Naive thymus-derived CD4-positive, alpha-beta T cell (primary cell): ENCODE results near the gene HMG20A. TPM values are rescaled to one million over a fixed set of nuclear protein-coding genes. Genes with fewer than 3 reads are reported as not detected.

Experiments
- ATAC-seq: fragments of 150-1000 bp; cut with Tn5 transposase; 2 replicates; pipeline ENCODE4 v1.10.0; 2021; ENCODE audit warnings: mild to moderate bottlenecking, moderate library complexity
- CTCF ChIA-PET: fragments of 350-600 bp; sonication (Branson Sonifier 250); formaldehyde crosslinking; loops from one replicate; lab custom pipeline; 2021; ENCODE audit warnings: antibody characterized with exemption; lab: Charles Lee
- POLR2A ChIA-PET: fragments of 350-600 bp; sonication (Branson Sonifier 250); formaldehyde crosslinking; loops from one replicate; lab custom pipeline; 2021; ENCODE audit warnings: antibody characterized with exemption, inconsistent platforms; lab: Charles Lee
- DNase-seq, 9 donors: peaks; one replicate each; pipeline versions ENCODE4 v3.0.0 to v3.0.0-alpha.2; 2020 to 2022; ENCODE audit warnings: mixed read lengths in 1 of 9
- H3K27ac ChIP-seq: one replicate; pipeline ENCODE4 v1.7.0; 2013; ENCODE audit warnings: mild to moderate bottlenecking, low read depth, low read length, moderate library complexity
- H3K27me3 ChIP-seq, 2 donors: one replicate each; pipeline ENCODE4 v1.7.0; 2013; ENCODE audit warnings: low read length in 2 of 2, mild to moderate bottlenecking in 2 of 2, moderate library complexity in 2 of 2; ENCODE audit not compliant: control insufficient read depth in 2 of 2, insufficient read depth in 2 of 2
- H3K36me3 ChIP-seq, 3 experiments: 1 replicate in 2 of 3; 2 replicates in 1 of 3; pipeline ENCODE4 v1.7.0; 2013; ENCODE audit warnings: low read length in 3 of 3, mild to moderate bottlenecking in 3 of 3, moderate library complexity in 1 of 3; ENCODE audit not compliant: insufficient read depth in 3 of 3, control insufficient read depth in 2 of 3
- H3K4me1 ChIP-seq, 2 donors: one replicate each; pipeline ENCODE4 v1.7.0; 2013; ENCODE audit warnings: low read length in 2 of 2, mild to moderate bottlenecking in 2 of 2, moderate library complexity in 1 of 2; ENCODE audit not compliant: control insufficient read depth in 2 of 2, insufficient read depth in 2 of 2
- H3K4me3 ChIP-seq: 2 replicates; pipeline ENCODE4 v1.7.0; 2013; ENCODE audit warnings: mild to moderate bottlenecking, low read length
- H3K9me3 ChIP-seq, 3 experiments: 1 replicate in 2 of 3; 2 replicates in 1 of 3; pipeline ENCODE4 v1.7.0; 2013; ENCODE audit warnings: low read length in 3 of 3; ENCODE audit not compliant: control insufficient read depth in 2 of 3
- H3K27ac Mint-ChIP-seq, 9 donors: one replicate each; pipeline ENCODE4 v1.8.0; 2020 to 2022; ENCODE audit warnings: mixed read lengths in 9 of 9, mild to moderate bottlenecking in 8 of 9, moderate library complexity in 5 of 9, inconsistent platforms in 2 of 9
- H3K27me3 Mint-ChIP-seq, 5 donors: one replicate each; pipeline ENCODE4 v1.8.0; 2021 to 2022; ENCODE audit warnings: mixed read lengths in 5 of 5, mild to moderate bottlenecking in 1 of 5
- H3K36me3 Mint-ChIP-seq, 5 donors: one replicate each; pipeline ENCODE4 v1.8.0; 2020 to 2022; ENCODE audit warnings: mixed read lengths in 5 of 5, mild to moderate bottlenecking in 3 of 5, inconsistent platforms in 1 of 5
- H3K4me1 Mint-ChIP-seq, 7 donors: one replicate each; pipeline ENCODE4 v1.8.0; 2020 to 2022; ENCODE audit warnings: mixed read lengths in 7 of 7, mild to moderate bottlenecking in 3 of 7, inconsistent platforms in 1 of 7
- H3K4me3 Mint-ChIP-seq, 10 donors: one replicate each; pipeline ENCODE4 v1.8.0; 2020 to 2022; ENCODE audit warnings: mild to moderate bottlenecking in 10 of 10, mixed read lengths in 10 of 10, moderate library complexity in 6 of 10, inconsistent platforms in 2 of 10
- H3K9me3 Mint-ChIP-seq, 11 donors: one replicate each; pipeline ENCODE4 v1.8.0; 2020 to 2022; ENCODE audit warnings: mixed read lengths in 11 of 11, mild to moderate bottlenecking in 4 of 11, inconsistent platforms in 1 of 11, moderate library complexity in 1 of 11
- intact Hi-C, 2 donors: fragments of 100-400 bp; cut with micrococcal nuclease; formaldehyde crosslinking; loops; one replicate each; pipeline ENCODE4 v1.15.1; 2023
- polyA plus RNA-seq, 2 donors: library from polyadenylated mRNA; unstranded; fragments of 300-500 nt; fragmentation: Illumina TruSeq; gene quantifications; one replicate each; pipeline ENCODE4 v1.2.3, GENCODE V29; 2021
- total RNA-seq, 6 experiments: library from RNA in 5 of 6; stranded (reverse) in 5 of 6; gene quantifications; 1 replicate in 5 of 6; 2 replicates in 1 of 6; pipeline ENCODE4 v1.2.3 and lab custom pipeline; 2021 to 2026

Gene HMG20A
- total and polyA plus RNA-seq, 7 experiments from 2014 or later = 26.9 to 61.1 (median 38.4) TPM

DNA sequence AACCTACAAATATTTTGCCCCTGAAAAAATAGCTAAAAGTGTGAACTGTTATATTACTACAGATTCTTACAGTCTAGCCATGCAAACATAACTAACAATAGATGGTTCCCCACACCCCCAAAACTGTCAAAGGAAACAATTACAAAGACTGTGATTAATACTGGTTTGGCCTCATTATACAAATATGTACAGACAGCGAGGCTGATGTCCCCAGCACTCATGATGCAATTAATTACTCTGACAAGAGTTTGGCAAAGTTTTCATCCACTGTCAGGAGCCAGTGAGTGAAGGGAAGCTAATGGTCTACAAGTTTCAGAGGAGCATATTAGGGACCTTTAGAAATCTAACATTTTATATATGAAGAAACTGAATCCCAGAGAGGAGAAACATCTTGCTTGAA, 61.0 kb downstream of the HMG20A start:
- ATAC-seq (no peak), DNase-seq (no peak)
- Histone ChIP-seq H3K9me3 (no peaks in the 10 kb centered on the region), H3K27ac (no peak overlapping the region), H3K36me3 (peaks cover 0 to 65% (median 4%) of the 10 kb centered on the region in 3 experiments), H3K27me3 (no peaks in the 10 kb centered on the region), H3K4me3 (no peak overlapping the region), H3K4me1 (no peaks in the 10 kb centered on the region)
- ChIA-PET POLR2A (no interaction called here), CTCF (interaction anchor here (1.5 kb wide), 1 partner anchor 16 kb away, joined by 5 read pairs; no protein-coding TSS in a partner anchor)
- intact Hi-C loops = no loop called here
- H3K9me3 Mint-ChIP-seq = peaks cover 0 to 1% (median 0%) of the 10 kb centered on the region in 11 donors
- peaks cover 0 to 11% (median 5%) of the 10 kb centered on the region in 7 donors for H3K4me1 Mint-ChIP-seq
- H3K36me3 Mint-ChIP-seq = peaks cover 0 to 61% (median 27%) of the 10 kb centered on the region in 5 donors
- no peak overlapping the region for H3K4me3 Mint-ChIP-seq
- no peaks in the 10 kb centered on the region for H3K27me3 Mint-ChIP-seq
- H3K27ac Mint-ChIP-seq = peak overlapping the region in 3 of 9 donors; percentile 6 to 73 (median 45)

- ATAC-seq = no peak
- Mint-ChIP-seq H3K36me3 (peaks cover 0 to 56% (median 31%) of the 10 kb centered on the region in 5 donors), H3K4me1 (peaks cover 4 to 19% (median 14%) of the 10 kb centered on the region in 7 donors), H3K27me3 (no peaks in the 10 kb centered on the region), H3K27ac (peak overlapping the region in 3 of 9 donors; percentile 3 to 22 (median 9)), H3K4me3 (no peak overlapping the region), H3K9me3 (peaks cover 0 to 1% (median 0%) of the 10 kb centered on the region in 11 donors)
- CTCF ChIA-PET = interaction anchor here (0.7 to 1.6 kb wide), 4 partner anchors 15 to 364 kb away, joined by 3 to 5 read pairs (median 4); no protein-coding TSS in a partner anchor
- no peak overlapping the region for H3K27ac ChIP-seq
- no peaks in the 10 kb centered on the region for H3K9me3 ChIP-seq
- peaks cover 0 to 7% of the 10 kb centered on the region in 2 donors for H3K4me1 ChIP-seq
- H3K27me3 ChIP-seq = no peaks in the 10 kb centered on the region
- POLR2A ChIA-PET = no interaction called here
- H3K4me3 ChIP-seq = no peak overlapping the region
- intact Hi-C loops = no loop called here
- no peak for DNase-seq
- peaks cover 0 to 63% (median 4%) of the 10 kb centered on the region in 3 experiments for H3K36me3 ChIP-seq
Observed at GRCh38 chr15:77482570-77482969, 61.9 kb downstream of the HMG20A start.

DNA sequence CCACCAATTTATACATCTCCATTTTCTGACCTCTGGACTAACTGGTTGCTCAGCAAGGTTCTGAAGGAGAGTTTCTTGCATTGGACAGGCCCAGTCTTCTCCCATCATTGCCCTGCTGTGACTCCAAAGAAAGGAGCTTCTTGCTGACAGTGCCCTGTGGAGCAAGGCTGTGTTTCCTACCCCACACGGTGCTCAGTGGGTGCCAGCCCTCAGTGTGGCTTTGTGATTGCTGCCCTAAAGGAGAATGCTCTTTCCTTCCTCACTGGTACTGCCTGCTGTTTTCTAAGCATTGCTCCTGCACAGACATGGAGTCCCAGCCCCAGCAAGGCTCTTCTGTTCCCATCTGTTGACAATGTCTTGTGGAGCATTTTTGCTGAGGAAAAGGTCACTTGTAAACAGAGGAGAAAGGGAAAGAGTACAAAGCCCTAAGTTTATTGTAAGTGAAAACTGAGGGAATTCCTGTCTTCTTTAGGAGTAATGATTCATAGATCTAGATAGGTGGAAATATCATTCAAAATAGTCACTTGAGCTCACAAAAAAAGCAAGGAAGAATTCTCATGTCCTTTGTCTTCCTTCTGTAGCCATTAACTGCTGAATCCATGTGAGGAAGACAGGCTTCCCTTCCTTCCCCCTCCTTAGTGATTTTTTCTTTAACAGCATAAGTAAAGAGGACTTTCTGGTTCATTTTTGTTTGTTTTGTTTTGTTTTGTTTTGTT, 62.9 kb downstream of the HMG20A start:
- Mint-ChIP-seq H3K36me3 (peaks cover 0 to 48% (median 25%) of the 10 kb centered on the region in 5 donors), H3K4me1 (peaks cover 8 to 25% (median 21%) of the 10 kb centered on the region in 7 donors), H3K27ac (peak overlapping the region in 7 of 9 donors; percentile 5 to 37 (median 27)), H3K9me3 (peaks cover 0 to 1% (median 0%) of the 10 kb centered on the region in 11 donors), H3K27me3 (no peaks in the 10 kb centered on the region), H3K4me3 (no peak overlapping the region)
- ChIA-PET CTCF (interaction anchor here (1.6 kb wide), 1 partner anchor 365 kb away, joined by 4 read pairs; no protein-coding TSS in a partner anchor), POLR2A (no interaction called here)
- Histone ChIP-seq H3K4me3 (no peak overlapping the region), H3K27ac (no peak overlapping the region), H3K4me1 (peaks cover 0 to 11% of the 10 kb centered on the region in 2 donors), H3K9me3 (no peaks in the 10 kb centered on the region), H3K27me3 (no peaks in the 10 kb centered on the region), H3K36me3 (peaks cover 0 to 53% (median 4%) of the 10 kb centered on the region in 3 experiments)
- intact Hi-C loops = no loop called here
- ATAC-seq (no peak), DNase-seq (no peak)

DNA sequence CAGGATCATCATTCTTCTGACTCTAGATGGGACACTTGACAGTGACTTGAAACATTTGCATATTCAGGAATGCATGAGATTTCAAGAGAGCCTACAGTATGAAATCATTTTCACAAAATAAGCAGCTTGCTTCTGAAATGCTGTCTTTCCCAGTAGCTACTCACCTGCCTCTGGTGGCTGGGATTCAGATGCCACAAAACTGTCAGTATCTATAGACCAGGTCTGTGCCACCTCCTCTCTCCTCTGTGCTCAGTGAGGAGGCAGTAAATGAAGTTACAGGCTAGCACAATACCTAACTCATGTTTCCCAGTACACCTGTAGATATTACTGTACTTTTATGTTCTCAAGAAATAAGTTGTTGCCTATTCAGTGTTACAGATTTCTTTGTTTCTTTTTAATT, 64.3 kb downstream of the HMG20A start:
- H3K27ac Mint-ChIP-seq = peak overlapping the region in 8 of 9 donors; percentile 12 to 63 (median 25)
- H3K4me1 ChIP-seq = peaks cover 0 to 11% of the 10 kb centered on the region in 2 donors
- no peak overlapping the region for H3K4me3 ChIP-seq
- ATAC-seq = no peak
- H3K4me3 Mint-ChIP-seq = no peak overlapping the region
- no peaks in the 10 kb centered on the region for H3K27me3 Mint-ChIP-seq
- H3K9me3 ChIP-seq = no peaks in the 10 kb centered on the region
- CTCF ChIA-PET = no interaction called here
- no peak overlapping the region for H3K27ac ChIP-seq
- POLR2A ChIA-PET = no interaction called here
- no peaks in the 10 kb centered on the region for H3K27me3 ChIP-seq
- peaks cover 0 to 37% (median 16%) of the 10 kb centered on the region in 5 donors for H3K36me3 Mint-ChIP-seq
- H3K36me3 ChIP-seq = peaks cover 0 to 39% (median 2%) of the 10 kb centered on the region in 3 experiments
- peaks cover 8 to 26% (median 20%) of the 10 kb centered on the region in 7 donors for H3K4me1 Mint-ChIP-seq
- no peak for DNase-seq
- intact Hi-C loops = loop anchor here in 1 of 2 donors (5.0 kb wide), 1 partner anchor 63 kb away; the partner anchor contains the start of genes HMG20A and PEAK1
- H3K9me3 Mint-ChIP-seq = peaks cover 0 to 1% (median 0%) of the 10 kb centered on the region in 11 donors

GRCh38 chr15:77486542-77487468, 66.1 kb downstream of the HMG20A start:
- Histone ChIP-seq H3K4me1 (peaks cover 0 to 11% of the 10 kb centered on the region in 2 donors), H3K27ac (no peak overlapping the region), H3K4me3 (no peak overlapping the region), H3K9me3 (no peaks in the 10 kb centered on the region), H3K36me3 (peaks cover 0 to 27% (median 0%) of the 10 kb centered on the region in 3 experiments), H3K27me3 (no peaks in the 10 kb centered on the region)
- DNase-seq (no peak), ATAC-seq (no peak)
- POLR2A ChIA-PET = no interaction called here
- H3K36me3 Mint-ChIP-seq = peaks cover 4 to 38% (median 9%) of the 10 kb centered on the region in 5 donors
- peak overlapping the region in 4 of 10 donors; percentile 21 to 33 (median 32) for H3K4me3 Mint-ChIP-seq
- peaks cover 0 to 1% (median 0%) of the 10 kb centered on the region in 11 donors for H3K9me3 Mint-ChIP-seq
- intact Hi-C loops = loop anchor here in 1 of 2 donors (5.0 kb wide), 1 partner anchor 65 kb away; the partner anchor contains the start of genes HMG20A and PEAK1
- H3K4me1 Mint-ChIP-seq = peaks cover 8 to 27% (median 25%) of the 10 kb centered on the region in 7 donors
- CTCF ChIA-PET = interaction anchor here (0.5 to 1.2 kb wide), 3 partner anchors 17 to 369 kb away, joined by 3 read pairs; no protein-coding TSS in a partner anchor
- H3K27ac Mint-ChIP-seq = peak overlapping the region in 8 of 9 donors; percentile 28 to 80 (median 76)
- H3K27me3 Mint-ChIP-seq = no peaks in the 10 kb centered on the region

- H3K9me3 Mint-ChIP-seq = peaks cover 0 to 1% (median 0%) of the 10 kb centered on the region in 11 donors
- H3K9me3 ChIP-seq = no peaks in the 10 kb centered on the region
- POLR2A ChIA-PET = no interaction called here
- no peak for ATAC-seq
- peaks cover 9 to 31% (median 29%) of the 10 kb centered on the region in 7 donors for H3K4me1 Mint-ChIP-seq
- no peak overlapping the region for H3K27ac ChIP-seq
- H3K36me3 ChIP-seq = peaks cover 0 to 25% (median 0%) of the 10 kb centered on the region in 3 experiments
- H3K27ac Mint-ChIP-seq = peak overlapping the region in 8 of 9 donors; percentile 28 to 80 (median 76)
- H3K4me3 Mint-ChIP-seq = peak overlapping the region in 4 of 10 donors; percentile 21 to 33 (median 32)
- peaks cover 4 to 35% (median 9%) of the 10 kb centered on the region in 5 donors for H3K36me3 Mint-ChIP-seq
- CTCF ChIA-PET = interaction anchor here (0.8 to 1.2 kb wide), 2 partner anchors 366 to 370 kb away, joined by 3 read pairs; no protein-coding TSS in a partner anchor
- H3K27me3 Mint-ChIP-seq = no peaks in the 10 kb centered on the region
- DNase-seq = peak in 3 of 9 donors; percentile 4 to 17 (median 17)
- peaks cover 0 to 11% of the 10 kb centered on the region in 2 donors for H3K4me1 ChIP-seq
- intact Hi-C loops = loop anchor here in 1 of 2 donors (5.0 kb wide), 1 partner anchor 65 kb away; the partner anchor contains the start of genes HMG20A and PEAK1
- no peaks in the 10 kb centered on the region for H3K27me3 ChIP-seq
- no peak overlapping the region for H3K4me3 ChIP-seq
Observed at GRCh38 chr15:77487469-77487842, 66.8 kb downstream of the HMG20A start.
